OCI-LY1 (cell line): ENCODE measurements around the gene LMF2.

Source experiments
- H2AFZ ChIP-seq: fragments of 200-600 bp; sonication (generic), shearing (Covaris generic); 2 replicates; pipeline ENCODE4 v1.6.0; 2014; ENCODE audit warnings: antibody characterized with exemption, mild to moderate bottlenecking, low read length
- H3F3A ChIP-seq: fragments of 200-600 bp; sonication (generic), shearing (Covaris generic); 2 replicates; pipeline ENCODE4 v1.6.0; 2014; ENCODE audit warnings: mild to moderate bottlenecking, antibody characterized with exemption, low read length, moderate library complexity; ENCODE audit not compliant: insufficient read depth
- H3K27ac ChIP-seq: fragments of 200-600 bp; sonication (generic); 2 replicates; pipeline ENCODE4 v1.5.1; 2014; ENCODE audit warnings: low read length, mixed run types, mild to moderate bottlenecking, low read depth; ENCODE audit not compliant: poor library complexity, severe bottlenecking
- H3K27me3 ChIP-seq: fragments of 200-600 bp; sonication (generic); 2 replicates; pipeline ENCODE4 v1.6.0; 2014; ENCODE audit warnings: antibody characterized with exemption, mild to moderate bottlenecking, low read length, moderate library complexity; ENCODE audit not compliant: insufficient read depth
- H3K36me3 ChIP-seq: fragments of 200-600 bp; sonication (generic); 2 replicates; pipeline ENCODE4 v1.6.1; 2014; ENCODE audit warnings: mild to moderate bottlenecking, antibody characterized with exemption, low read length, moderate library complexity, mixed read lengths; ENCODE audit not compliant: insufficient read depth
- H3K4me1 ChIP-seq: fragments of 200-600 bp; sonication (generic); 2 replicates; pipeline ENCODE4 v1.5.1; 2014; ENCODE audit warnings: mild to moderate bottlenecking, low read length, moderate library complexity; ENCODE audit not compliant: insufficient read depth, severe bottlenecking
- H3K4me2 ChIP-seq: fragments of 200-600 bp; sonication (generic), shearing (Covaris generic); 2 replicates; pipeline ENCODE4 v1.6.1; 2014; ENCODE audit warnings: low read length
- H3K4me3 ChIP-seq: fragments of 200-600 bp; sonication (generic); 2 replicates; pipeline ENCODE4 v1.5.1; 2014; ENCODE audit warnings: low read length, low read depth, mild to moderate bottlenecking, mixed read lengths; ENCODE audit not compliant: poor library complexity, severe bottlenecking
- H3K79me2 ChIP-seq: fragments of 200-600 bp; shearing (Covaris generic); 2 replicates; pipeline ENCODE4 v1.6.1; 2016; ENCODE audit warnings: mixed run types, low read length, mixed read lengths; ENCODE audit not compliant: insufficient read depth
- H3K9ac ChIP-seq: fragments of 200-600 bp; sonication (generic), shearing (Covaris generic); 2 replicates; pipeline ENCODE4 v1.6.1; 2014; ENCODE audit warnings: mild to moderate bottlenecking, low read length, mixed read lengths
- H3K9me2 ChIP-seq: fragments of 200-600 bp; sonication (generic), shearing (Covaris generic); 2 replicates; pipeline ENCODE4 v1.6.1; 2014; ENCODE audit warnings: low read depth, mild to moderate bottlenecking, low read length, mixed read lengths
- H3K9me3 ChIP-seq: fragments of 200-600 bp; shearing (Covaris generic); 2 replicates; pipeline ENCODE4 v1.6.1; 2014; ENCODE audit warnings: low read length, mixed read lengths
- H4K20me1 ChIP-seq: fragments of 200-600 bp; sonication (generic), shearing (Covaris generic); 2 replicates; pipeline ENCODE4 v1.6.0; 2016; ENCODE audit warnings: mild to moderate bottlenecking, low read length; ENCODE audit not compliant: insufficient read depth
- EZH2 ChIP-seq: fragments of 200-600 bp; sonication (generic), shearing (Covaris generic); IDR thresholded peaks from 2 replicates; pipeline ENCODE4 v1.8.0; 2017; ENCODE audit warnings: borderline replicate concordance, mixed run types, mild to moderate bottlenecking, antibody characterized with exemption, low read length, moderate library complexity, mixed read lengths
- TF ChIP-seq, protein P1 (sequence below): fragments of 200-600 bp; sonication (generic), shearing (Covaris generic); IDR thresholded peaks from 2 replicates; pipeline ENCODE4 v1.5.1; 2017; ENCODE audit warnings: mild to moderate bottlenecking, antibody characterized with exemption, low read length, moderate library complexity, mixed read lengths

The LMF2 gene

DNA sequence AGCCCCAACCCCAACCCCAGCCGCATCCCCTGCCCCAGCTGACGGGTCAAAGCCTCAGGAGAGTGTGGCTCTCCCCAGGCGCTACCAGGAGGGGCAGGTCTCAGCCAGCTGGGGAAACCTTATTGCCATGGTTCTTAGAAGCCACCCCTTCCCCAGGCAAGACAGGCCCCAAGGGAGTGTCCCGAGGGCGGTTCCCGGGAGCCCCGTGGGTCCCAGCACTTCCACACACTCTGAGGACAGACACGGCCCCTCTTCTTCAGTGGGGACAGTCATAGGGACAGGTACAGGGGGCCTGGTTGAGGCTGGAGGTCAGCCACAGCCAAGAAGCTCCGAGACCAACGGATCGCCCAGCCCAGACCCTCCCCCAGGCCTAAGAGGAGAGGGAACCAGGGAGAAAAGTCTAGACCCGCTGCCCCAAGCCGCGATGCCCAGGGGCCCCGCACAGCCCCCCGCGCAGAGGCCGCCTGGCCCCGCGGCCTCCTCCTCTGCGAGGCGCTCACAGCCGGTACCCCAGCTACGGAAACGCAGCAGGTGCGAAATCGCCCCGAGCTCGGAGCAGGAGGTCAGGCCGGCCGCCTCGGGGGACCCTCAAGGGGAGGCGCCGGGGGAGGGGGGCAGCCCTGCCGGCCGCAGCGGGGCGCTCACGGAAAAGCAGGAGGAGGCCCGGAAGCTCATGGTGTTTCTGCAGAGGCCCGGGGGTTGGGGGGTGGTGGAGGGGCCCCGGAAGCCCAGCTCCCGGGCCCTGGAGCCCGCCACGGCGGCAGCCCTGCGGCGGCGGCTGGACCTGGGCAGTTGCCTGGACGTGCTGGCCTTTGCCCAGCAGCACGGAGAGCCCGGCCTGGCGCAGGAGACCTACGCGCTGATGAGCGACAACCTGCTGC, 40.8 kb upstream of the LMF2 start:
- H3K36me3 ChIP-seq: no peaks in the 10 kb centered on the region
- H3K4me3 ChIP-seq: peak overlapping the region; percentile 34
- H3K9ac ChIP-seq: no peak overlapping the region; the same call in 1 of the 2 replicates
- peaks cover 23% of the 10 kb centered on the region for H3K4me1 ChIP-seq
- no peak overlapping the region for H3K27ac ChIP-seq
- peak overlapping the region; percentile 47 for H3K4me2 ChIP-seq
- TF ChIP-seq, protein P1, sequence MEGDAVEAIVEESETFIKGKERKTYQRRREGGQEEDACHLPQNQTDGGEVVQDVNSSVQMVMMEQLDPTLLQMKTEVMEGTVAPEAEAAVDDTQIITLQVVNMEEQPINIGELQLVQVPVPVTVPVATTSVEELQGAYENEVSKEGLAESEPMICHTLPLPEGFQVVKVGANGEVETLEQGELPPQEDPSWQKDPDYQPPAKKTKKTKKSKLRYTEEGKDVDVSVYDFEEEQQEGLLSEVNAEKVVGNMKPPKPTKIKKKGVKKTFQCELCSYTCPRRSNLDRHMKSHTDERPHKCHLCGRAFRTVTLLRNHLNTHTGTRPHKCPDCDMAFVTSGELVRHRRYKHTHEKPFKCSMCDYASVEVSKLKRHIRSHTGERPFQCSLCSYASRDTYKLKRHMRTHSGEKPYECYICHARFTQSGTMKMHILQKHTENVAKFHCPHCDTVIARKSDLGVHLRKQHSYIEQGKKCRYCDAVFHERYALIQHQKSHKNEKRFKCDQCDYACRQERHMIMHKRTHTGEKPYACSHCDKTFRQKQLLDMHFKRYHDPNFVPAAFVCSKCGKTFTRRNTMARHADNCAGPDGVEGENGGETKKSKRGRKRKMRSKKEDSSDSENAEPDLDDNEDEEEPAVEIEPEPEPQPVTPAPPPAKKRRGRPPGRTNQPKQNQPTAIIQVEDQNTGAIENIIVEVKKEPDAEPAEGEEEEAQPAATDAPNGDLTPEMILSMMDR: peak; percentile 19; the same call in 1 of the 2 replicates
- no peak for TF ChIP-seq EZH2
- no peaks in the 10 kb centered on the region for H3K9me3 ChIP-seq
- H3F3A ChIP-seq: no peaks in the 10 kb centered on the region
- H4K20me1 ChIP-seq: no peaks in the 10 kb centered on the region
- H3K79me2 ChIP-seq: no peaks in the 10 kb centered on the region
- no peaks in the 10 kb centered on the region for H3K9me2 ChIP-seq
- H3K27me3 ChIP-seq: peaks cover 5% of the 10 kb centered on the region; the same call in 1 of the 2 replicates
- H2AFZ ChIP-seq: no peak overlapping the region

DNA sequence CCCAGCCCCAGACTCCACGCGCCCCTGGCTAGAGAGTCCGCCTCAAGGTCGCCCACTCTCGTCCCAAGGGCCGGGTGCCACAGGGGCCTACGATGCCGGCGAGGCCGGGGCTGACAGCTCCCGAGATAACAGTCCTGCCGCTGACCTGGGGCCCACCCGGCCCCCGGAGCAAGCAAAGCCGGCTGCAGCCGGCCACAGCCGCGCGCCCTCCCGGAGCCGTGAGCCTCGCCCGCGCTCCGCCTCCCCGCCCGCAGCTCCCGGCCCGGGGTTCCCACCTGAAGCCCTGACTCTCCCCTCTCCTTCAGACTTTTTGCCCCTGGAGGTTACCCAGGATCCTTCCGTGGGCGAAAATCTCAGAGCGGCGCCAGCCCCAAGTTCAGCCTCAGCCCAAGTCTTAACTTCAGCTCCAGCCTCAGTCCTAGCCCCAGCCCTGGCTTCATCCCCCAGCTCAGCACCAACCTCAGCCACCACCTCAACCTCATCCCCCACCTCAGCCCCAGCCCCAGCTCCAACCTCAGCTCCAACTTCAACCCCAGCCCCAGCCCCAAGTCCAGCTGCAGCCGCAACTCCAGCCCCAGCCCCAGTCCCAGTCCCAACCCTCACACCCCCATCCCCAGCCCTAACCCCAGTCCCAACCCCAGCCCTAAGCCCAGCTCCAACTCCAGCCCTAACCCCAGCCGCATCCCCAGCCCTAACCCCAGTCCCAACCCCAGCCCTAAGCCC, 39.9 kb upstream of the LMF2 start:
- H3K4me2 ChIP-seq: no peak overlapping the region
- peaks cover 26% of the 10 kb centered on the region for H3K4me1 ChIP-seq
- peaks cover 5% of the 10 kb centered on the region; the same call in 1 of the 2 replicates for H3K27me3 ChIP-seq
- H3K9ac ChIP-seq: no peak overlapping the region
- H3F3A ChIP-seq: no peaks in the 10 kb centered on the region
- H3K79me2 ChIP-seq: no peaks in the 10 kb centered on the region
- H4K20me1 ChIP-seq: no peaks in the 10 kb centered on the region
- no peak overlapping the region for H2AFZ ChIP-seq
- no peak overlapping the region for H3K4me3 ChIP-seq
- H3K9me3 ChIP-seq: no peaks in the 10 kb centered on the region
- no peak overlapping the region for H3K27ac ChIP-seq
- no peaks in the 10 kb centered on the region for H3K36me3 ChIP-seq
- H3K9me2 ChIP-seq: no peaks in the 10 kb centered on the region
- TF ChIP-seq, protein P1: no peak
- no peak for TF ChIP-seq EZH2

DNA sequence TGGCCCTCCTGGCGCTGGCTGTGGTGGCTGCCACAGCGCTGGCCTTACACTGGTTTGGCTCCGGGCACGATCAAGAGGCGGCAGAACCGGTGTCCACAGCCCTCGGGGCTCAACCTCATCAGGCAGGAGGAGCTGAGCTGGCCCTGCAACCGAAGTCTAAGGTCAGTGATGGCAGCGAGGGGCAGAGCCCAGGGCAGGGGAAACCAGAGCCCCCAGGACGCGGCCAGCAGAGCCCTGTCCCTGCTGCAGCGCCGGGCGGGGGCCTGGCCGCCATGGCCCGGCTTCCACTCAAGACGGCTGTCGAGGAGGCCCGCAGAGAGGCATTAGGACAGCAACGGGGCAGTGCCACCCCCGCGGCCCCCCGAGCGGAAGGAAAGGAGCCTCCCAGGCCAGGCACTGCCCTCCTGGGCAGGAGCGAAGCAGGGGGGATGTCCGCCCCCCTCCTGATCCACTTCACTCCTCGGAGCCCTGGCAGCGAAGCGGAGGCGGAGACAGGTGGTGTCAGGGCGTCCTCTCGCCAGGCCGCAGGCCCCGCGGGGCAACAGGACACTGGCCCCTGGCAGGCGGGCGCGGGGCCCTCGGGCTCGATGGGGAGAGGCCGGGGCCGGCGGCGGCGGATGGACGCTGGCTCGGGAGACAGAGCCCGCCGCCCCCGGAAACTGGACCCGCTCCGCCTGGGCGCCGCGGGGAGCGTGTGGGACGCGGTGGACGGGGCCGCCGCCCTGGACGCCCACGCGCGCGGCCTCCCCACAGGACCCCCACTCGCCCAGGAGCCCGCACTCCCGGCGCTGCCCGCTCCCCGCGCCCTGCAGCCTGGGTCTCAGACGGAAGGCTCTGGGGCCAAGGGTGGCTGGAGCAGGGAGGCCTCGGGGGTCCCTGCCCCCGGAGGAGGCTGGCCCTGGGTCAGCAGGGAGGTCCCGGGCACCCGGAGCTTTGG, 39.1 kb upstream of the LMF2 start:
- Histone ChIP-seq H3K27ac (no peak overlapping the region), H3K4me1 (peaks cover 35% of the 10 kb centered on the region), H3K9ac (no peak overlapping the region), H2AFZ (no peak overlapping the region), H3K79me2 (no peaks in the 10 kb centered on the region), H3K4me2 (no peak overlapping the region), H3K9me2 (no peaks in the 10 kb centered on the region), H3F3A (no peaks in the 10 kb centered on the region), H4K20me1 (no peaks in the 10 kb centered on the region), H3K4me3 (no peak overlapping the region), H3K27me3 (peaks cover 5% of the 10 kb centered on the region; the same call in 1 of the 2 replicates), H3K36me3 (no peaks in the 10 kb centered on the region), H3K9me3 (no peaks in the 10 kb centered on the region)
- TF ChIP-seq, protein P1: no peak
- no peak for TF ChIP-seq EZH2
